Left ventricle myocardium superior (tissue), 1 donor: ENCODE results near the gene HTRA3. TPM values are rescaled to one million over a fixed set of nuclear protein-coding genes. Genes with fewer than 3 reads are reported as not detected.

Experiments
- ATAC-seq: fragments of 200-7000 bp; cut with Tn5 transposase; one replicate; pipeline ENCODE4 v1.9.1; 2020; ENCODE audit warnings: mild to moderate bottlenecking, moderate library complexity
- DNase-seq: peaks from one replicate; pipeline ENCODE4 v3.0.0-alpha.2; 2020
- intact Hi-C: fragments of 100-400 bp; cut with micrococcal nuclease; formaldehyde crosslinking; loops from one replicate; pipeline ENCODE4 v1.11.0; 2022
- total RNA-seq: library from RNA; stranded (reverse); fragmentation: NEBNext Ultra II Directional; extraction: Animal tissue kit (Norgen Biotek cat#: 25700); gene quantifications from one replicate; pipeline ENCODE4 v1.2.1, GENCODE V29; 2021
- donor health status: DM: no; HTN: yes; CAD: no; lungs with severe emphysema.

The HTRA3 gene
- total RNA-seq, 1 donor from 2014 or later: 95.6 TPM

GRCh38 chr4:8232748-8233147 is 36.8 kb upstream of the HTRA3 start:
- intact Hi-C loops: no loop called here
- no peak for DNase-seq
- ATAC-seq: no peak

DNA sequence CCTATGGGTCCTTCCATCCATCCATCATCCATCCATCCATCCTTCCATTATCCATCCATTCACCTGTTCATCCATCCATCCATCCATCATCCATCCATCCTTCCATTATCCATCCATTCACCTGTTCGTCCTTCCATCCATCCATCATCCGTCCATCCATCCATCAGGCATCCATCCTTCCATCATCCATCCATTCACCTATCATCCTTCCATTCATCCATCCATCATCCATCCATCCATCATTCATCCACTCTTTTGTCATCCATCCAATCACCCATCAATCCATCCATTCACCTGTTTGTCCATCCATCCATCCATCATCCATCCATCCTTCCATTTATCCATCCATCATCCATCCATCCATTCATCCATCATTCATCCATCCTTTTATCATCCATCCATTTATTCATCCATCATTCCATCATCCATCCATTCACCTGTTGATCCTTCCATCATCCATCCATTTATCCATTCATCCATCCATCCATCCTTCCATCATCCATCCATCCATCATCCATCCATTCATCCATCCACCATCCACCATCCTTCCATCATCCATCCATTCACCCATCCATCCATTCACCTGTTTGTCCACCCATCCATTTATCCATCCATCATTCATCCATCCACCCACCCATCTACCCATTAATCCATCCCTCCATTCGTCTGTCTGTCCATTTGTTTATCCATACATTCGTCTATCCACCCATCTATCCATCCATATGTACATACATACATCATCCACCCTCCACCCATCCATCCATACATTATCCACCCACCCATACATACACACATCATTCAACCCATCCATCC is 35.7 kb upstream of the HTRA3 start:
- DNase-seq (no peak), ATAC-seq (no peak)
- intact Hi-C loops: no loop called here

GRCh38 chr4:8234715-8235114 is 34.8 kb upstream of the HTRA3 start:
- DNase-seq: no peak
- intact Hi-C loops: no loop called here
- no peak for ATAC-seq

GRCh38 chr4:8235224-8235623 is 34.3 kb upstream of the HTRA3 start:
- intact Hi-C loops: no loop called here
- ATAC-seq (no peak), DNase-seq (no peak)

DNA sequence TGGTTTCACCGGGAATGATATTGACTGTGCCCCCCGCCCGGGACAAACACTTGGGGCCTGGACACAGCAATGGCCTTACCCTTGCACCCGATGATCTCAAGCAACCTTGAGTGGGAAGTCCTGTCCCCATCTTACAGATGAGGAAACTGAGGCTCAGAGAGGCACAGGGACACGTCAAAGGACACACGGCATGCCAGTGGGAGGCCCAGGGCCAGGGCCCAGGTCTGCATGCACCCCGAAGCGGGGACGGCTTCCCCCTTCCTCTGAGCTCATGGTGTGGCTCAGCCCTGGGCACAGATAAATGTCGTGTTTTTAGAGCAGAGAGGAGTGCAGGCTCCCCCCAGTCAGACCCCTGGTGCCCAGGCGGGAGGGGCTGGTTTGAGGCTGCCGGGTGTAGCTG is 33.9 kb upstream of the HTRA3 start:
- DNase-seq: no peak
- ATAC-seq: no peak
- intact Hi-C loops: no loop called here

DNA sequence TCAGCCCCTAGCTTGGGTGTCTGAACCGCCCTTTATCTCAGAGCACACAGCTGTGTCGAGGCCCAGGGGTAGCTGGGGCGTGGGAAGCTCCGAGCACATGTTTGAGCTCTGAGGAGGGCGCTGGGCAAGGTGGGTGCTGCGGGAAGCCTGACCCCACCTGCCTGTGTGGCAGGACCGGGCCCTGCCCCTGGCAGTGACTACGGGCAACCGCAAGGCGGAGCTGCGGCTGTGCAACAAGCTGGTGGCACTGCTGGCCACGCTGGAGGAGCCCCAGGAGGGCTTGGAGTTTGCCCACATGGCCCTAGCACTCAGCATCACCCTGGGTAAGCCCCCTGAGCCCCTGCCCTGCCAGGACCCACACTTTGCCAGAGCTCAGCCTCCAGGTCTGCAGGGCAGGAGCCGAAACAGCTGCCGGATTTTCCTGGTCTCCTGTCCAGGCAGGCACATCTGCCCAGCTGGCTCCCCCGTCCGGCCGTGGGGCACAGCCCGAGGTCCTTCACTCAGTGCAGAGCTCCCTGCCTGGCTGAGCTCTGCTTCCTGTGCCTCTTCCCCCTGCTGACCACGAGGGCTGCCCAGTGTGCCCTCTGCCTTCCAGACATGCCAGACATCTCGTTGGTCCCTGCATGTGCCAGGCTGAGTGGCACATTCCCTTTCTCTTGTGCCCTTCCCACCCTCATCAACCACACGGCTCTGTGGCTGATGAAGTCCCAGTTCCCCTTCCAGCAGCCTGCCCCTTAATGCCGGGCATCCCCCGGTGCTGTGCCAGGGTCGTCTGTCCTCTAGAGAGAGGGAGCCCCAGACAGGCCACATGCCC is 33.2 kb upstream of the HTRA3 start:
- ATAC-seq: no peak
- intact Hi-C loops: no loop called here
- DNase-seq: no peak

- intact Hi-C loops: no loop called here
- DNase-seq (no peak), ATAC-seq (no peak)
These were observed 32.7 kb upstream of the HTRA3 start for GRCh38 chr4:8236920-8237195.

DNA sequence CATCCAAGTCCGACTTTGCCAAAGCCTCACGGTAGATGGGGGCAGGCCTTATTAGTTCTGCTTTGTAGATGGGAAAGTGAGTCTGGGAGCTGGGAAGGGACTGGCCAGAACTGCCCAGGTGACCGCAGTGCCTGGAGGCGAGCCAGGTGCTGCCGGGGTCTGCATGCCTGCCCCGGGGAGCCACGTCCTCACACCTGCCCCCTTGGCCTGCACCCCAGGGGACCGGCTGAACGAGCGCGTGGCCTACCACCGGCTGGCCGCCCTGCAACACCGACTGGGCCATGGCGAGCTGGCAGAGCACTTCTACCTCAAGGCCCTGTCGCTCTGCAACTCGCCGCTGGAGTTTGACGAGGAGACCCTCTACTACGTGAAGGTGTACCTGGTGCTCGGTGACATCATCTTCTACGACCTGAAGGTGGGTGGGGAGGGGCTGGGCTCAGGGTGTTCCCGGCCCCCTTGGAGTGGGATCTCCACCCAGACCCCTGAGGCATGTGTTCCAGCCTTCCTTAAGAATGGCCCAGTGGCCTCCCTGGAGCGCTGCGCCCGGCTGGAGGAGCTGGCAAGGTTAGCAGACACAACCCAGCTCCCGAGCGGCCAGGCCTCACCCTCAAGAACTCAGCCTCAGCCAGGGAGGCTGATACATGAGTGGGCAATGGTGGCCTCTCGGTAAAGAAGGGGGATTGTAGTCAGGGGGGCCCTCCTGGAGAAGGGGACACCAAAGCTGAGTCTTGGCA is 32.1 kb upstream of the HTRA3 start:
- ATAC-seq (no peak), DNase-seq (no peak)
- intact Hi-C loops: no loop called here

- intact Hi-C loops: no loop called here
- DNase-seq (no peak), ATAC-seq (no peak)
These were observed 31.5 kb upstream of the HTRA3 start for GRCh38 chr4:8238036-8238511.

DNA sequence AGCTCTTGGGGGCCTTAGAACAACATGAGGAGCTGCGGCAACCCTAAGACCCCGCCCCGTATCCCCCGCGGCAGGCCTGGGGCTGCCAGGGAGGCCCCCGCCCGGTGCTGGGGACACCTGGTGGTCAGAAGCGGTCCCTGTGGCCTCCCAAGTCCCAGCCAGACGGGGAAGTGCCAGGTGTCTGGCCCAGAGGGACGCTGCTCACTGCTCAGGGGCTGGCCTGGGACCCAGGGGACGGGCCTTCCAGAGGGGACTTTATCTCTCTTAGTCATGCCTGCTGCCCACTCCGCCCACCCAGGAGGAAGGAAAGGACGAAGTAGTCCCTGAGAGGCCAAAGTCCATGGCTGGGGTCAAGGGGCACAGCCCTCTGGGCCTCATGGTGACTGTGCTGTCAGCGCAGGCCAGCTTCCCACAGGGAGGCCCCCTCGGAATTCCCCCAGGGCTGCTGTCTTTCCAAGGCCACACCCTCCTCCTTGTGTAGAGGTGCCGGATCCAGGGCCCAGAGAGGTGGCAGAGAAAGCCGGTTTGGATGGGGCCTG is 31.0 kb upstream of the HTRA3 start:
- DNase-seq: no peak
- no peak for ATAC-seq
- intact Hi-C loops: no loop called here

DNA sequence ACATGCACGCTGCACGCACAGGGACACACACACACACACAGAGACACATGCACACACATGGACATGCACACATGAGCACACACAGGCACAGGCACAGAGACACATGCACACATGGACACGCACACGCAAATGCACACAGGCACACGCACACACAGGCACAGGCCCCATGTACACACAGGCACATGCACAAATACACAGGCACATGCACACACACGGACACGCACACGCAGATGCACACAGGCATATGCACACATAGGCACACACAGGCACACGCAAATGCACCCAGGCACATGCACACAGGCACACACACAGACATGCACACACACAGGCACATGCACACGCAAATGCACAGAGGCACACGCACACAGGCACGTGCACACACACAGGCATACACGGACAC is 30.3 kb upstream of the HTRA3 start:
- intact Hi-C loops: no loop called here
- ATAC-seq (no peak), DNase-seq (no peak)

DNA sequence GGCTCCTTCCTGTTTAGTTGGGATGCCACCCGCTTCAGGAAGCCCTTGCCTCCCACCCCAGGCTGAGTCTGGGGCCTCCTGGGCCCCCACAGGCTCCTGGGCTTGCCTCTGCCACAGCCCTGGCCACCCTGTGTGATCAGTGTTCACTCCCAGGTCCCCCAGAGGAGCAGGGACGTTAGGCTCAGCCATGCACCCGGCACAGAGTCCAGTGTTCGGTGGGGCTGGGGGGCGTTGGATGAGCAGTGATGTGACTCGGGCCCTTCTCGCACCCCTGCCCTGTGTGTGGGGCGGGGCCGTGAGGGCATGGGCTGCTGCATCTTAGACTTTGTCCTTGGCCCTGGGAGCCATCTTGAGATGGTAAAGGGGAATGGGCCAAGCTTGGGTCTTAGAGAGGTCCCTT is 29.9 kb upstream of the HTRA3 start:
- DNase-seq (no peak), ATAC-seq (no peak)
- intact Hi-C loops: loop anchor here (10.0 kb wide), 1 partner anchor 165 kb away; no protein-coding TSS in a partner anchor

- no peak for DNase-seq
- ATAC-seq: no peak
- intact Hi-C loops: loop anchor here (10.0 kb wide), 1 partner anchor 164 kb away; no protein-coding TSS in a partner anchor
These were observed 29.1 kb upstream of the HTRA3 start for GRCh38 chr4:8240211-8241041.

GRCh38 chr4:8241211-8241779 is 28.3 kb upstream of the HTRA3 start:
- intact Hi-C loops: loop anchor here (10.0 kb wide), 1 partner anchor 164 kb away; no protein-coding TSS in a partner anchor
- no peak for ATAC-seq
- peak; percentile 19 for DNase-seq

DNA sequence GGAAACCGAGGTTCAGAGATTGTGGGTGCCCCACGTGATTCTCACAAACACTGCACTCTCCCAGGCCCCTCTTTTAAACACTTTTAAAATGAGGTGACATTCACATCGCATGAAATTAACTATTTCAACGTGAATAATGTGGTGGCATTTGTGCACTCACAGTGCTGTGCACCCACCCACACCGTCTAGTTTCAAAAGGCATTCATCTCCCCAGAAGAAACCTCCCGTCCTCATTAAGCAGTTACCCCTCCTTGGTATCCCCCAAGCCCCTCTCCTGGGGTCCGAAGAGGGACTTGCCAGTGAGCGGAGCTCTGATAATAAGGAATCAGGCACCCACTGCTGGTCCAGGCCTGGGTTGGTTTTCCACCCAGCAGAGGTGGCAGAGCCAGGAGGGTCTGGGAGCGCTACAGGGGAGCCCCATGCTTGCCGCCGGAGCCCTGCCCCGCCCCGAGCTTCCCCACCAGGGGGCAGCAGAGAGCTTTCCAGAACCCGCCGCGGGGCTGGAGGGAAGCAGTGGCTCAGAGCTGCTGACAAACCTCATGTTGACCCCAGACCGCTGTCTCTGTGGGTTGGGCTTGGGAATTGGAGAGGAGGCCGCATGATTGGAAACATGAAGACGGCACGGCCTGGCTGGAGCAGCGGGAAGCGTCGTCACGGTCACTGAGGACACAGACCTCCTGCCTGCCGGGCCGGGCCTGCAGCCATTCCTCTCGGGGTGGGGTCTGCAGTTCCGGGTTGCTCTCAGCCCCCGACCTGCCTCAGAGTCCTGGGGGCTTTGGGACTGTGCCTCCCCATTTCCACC is 27.5 kb upstream of the HTRA3 start:
- intact Hi-C loops: loop anchor here (10.0 kb wide), 1 partner anchor 163 kb away; no protein-coding TSS in a partner anchor
- ATAC-seq: peak; percentile 86
- DNase-seq: peak; percentile 92

GRCh38 chr4:8242782-8243560 is 26.6 kb upstream of the HTRA3 start:
- peak; percentile 52 for DNase-seq
- no peak for ATAC-seq
- intact Hi-C loops: loop anchor here (10.0 kb wide), 1 partner anchor 162 kb away; no protein-coding TSS in a partner anchor
